Endothelial cell of umbilical vein (primary cell): ENCODE results near the gene PTOV1. TPM values are rescaled to one million over a fixed set of nuclear protein-coding genes. Genes with fewer than 3 reads are reported as not detected.

Experiments
- BruUV-seq: library from RNA; stranded (reverse); fragments of 400-500 nt; replicated peaks from 2 replicates; lab custom pipeline; 2021; lab: Mats Ljungman, UMichigan
- CTCF ChIA-PET: fragments of 300-600, 350-600 bp; sonication (Branson Sonifier 250); formaldehyde crosslinking; loops from one replicate; lab custom pipeline; 2021; ENCODE audit warnings: antibody characterized with exemption, inconsistent platforms; lab: Charles Lee
- POLR2A ChIA-PET: fragments of 300-600, 350-600 bp; sonication (Branson Sonifier 250); formaldehyde crosslinking; loops from one replicate; lab custom pipeline; 2021; ENCODE audit warnings: antibody characterized with exemption, inconsistent platforms; lab: Charles Lee
- DNase-seq: peaks from one replicate; pipeline ENCODE4 v3.0.0-alpha.2; 2011; ENCODE audit warnings: low read depth, low spot score
- FAIRE-seq: peaks from 2 replicates; lab custom pipeline; 2011; peaks lifted over from hg19 to GRCh38; lab: Jason Lieb, UNC
- H2AFZ ChIP-seq: 2 replicates; pipeline ENCODE4 v1.6.0; 2012; ENCODE audit warnings: low read depth, low read length, control low read depth, inconsistent platforms
- H3K27ac ChIP-seq: 2 replicates; pipeline ENCODE4 v1.5.1; 2011; ENCODE audit warnings: low read depth, mild to moderate bottlenecking, control low read depth, low read length, moderate library complexity; ENCODE audit not compliant: insufficient read depth
- H3K27me3 ChIP-seq, 2 experiments: 2 replicates each; pipeline versions ENCODE4 v1.6.0 to v1.6.1; 2011; ENCODE audit warnings: low read length in 2 of 2, mixed read lengths in 1 of 2; ENCODE audit not compliant: control insufficient read depth in 2 of 2, insufficient read depth in 2 of 2
- H3K36me3 ChIP-seq, 2 experiments: 2 replicates in 1 of 2; 3 replicates in 1 of 2; pipeline ENCODE4 v1.5.1; 2011; ENCODE audit warnings: low read length in 2 of 2, mild to moderate bottlenecking in 1 of 2, moderate library complexity in 1 of 2; ENCODE audit not compliant: control insufficient read depth in 2 of 2, insufficient read depth in 2 of 2; ENCODE audit errors: extremely low read depth in 1 of 2
- H3K4me1 ChIP-seq: 3 replicates; pipeline ENCODE4 v1.5.1; 2011; ENCODE audit warnings: mild to moderate bottlenecking, low read length; ENCODE audit not compliant: control insufficient read depth, insufficient read depth; ENCODE audit errors: extremely low read depth
- H3K4me2 ChIP-seq: 2 replicates; pipeline ENCODE4 v1.6.1; 2011; ENCODE audit warnings: low read length, control low read depth, mixed read lengths; ENCODE audit not compliant: insufficient read depth
- H3K4me3 ChIP-seq, 3 experiments: fragments of 200-600 bp in 1 of 3; sonication (generic), shearing (Covaris generic) in 1 of 3; replicated peaks in 1 of 3; 2 replicates each; pipeline ENCODE4 v1.5.1; 2011 to 2016; ENCODE audit warnings: control low read depth in 3 of 3, low read length in 3 of 3, mild to moderate bottlenecking in 2 of 3, inconsistent platforms in 1 of 3, low read depth in 1 of 3, moderate library complexity in 1 of 3; ENCODE audit not compliant: insufficient read depth in 1 of 3
- H3K79me2 ChIP-seq: 2 replicates; pipeline ENCODE4 v1.6.0; 2012; ENCODE audit warnings: low read length, inconsistent platforms; ENCODE audit not compliant: control insufficient read depth, insufficient read depth
- H3K9ac ChIP-seq: replicated peaks from 2 replicates; pipeline ENCODE3; 2011; ENCODE audit warnings: low read length, control low read depth; ENCODE audit not compliant: insufficient read depth; ENCODE audit errors: extremely low read depth
- H3K9me1 ChIP-seq: replicated peaks from 3 replicates; pipeline ENCODE4 v1.6.0; 2011; ENCODE audit warnings: mild to moderate bottlenecking, low read length; ENCODE audit not compliant: control insufficient read depth, insufficient read depth; ENCODE audit errors: extremely low read depth
- H3K9me3 ChIP-seq: replicated peaks from 2 replicates; pipeline ENCODE4 v1.5.1; 2012; ENCODE audit warnings: low read length, inconsistent platforms; ENCODE audit not compliant: control insufficient read depth, insufficient read depth
- H4K20me1 ChIP-seq: replicated peaks from 2 replicates; pipeline ENCODE3; 2011; ENCODE audit warnings: mild to moderate bottlenecking, low read length; ENCODE audit not compliant: control insufficient read depth, insufficient read depth; ENCODE audit errors: extremely low read depth
- CTCF ChIP-seq, 2 donors: IDR thresholded peaks; 1 replicate in 1 of 2; 2 replicates in 1 of 2; pipeline ENCODE4 v1.5.1; 2011; ENCODE audit warnings: low read length in 2 of 2, mild to moderate bottlenecking in 2 of 2, moderate library complexity in 2 of 2, control low read depth in 1 of 2, inconsistent platforms in 1 of 2, low read depth in 1 of 2; ENCODE audit not compliant: insufficient read depth in 1 of 2; ENCODE audit errors: extremely low read depth in 1 of 2
- EZH2 ChIP-seq: IDR thresholded peaks from 2 replicates; pipeline ENCODE4 v1.6.1; 2012; ENCODE audit warnings: borderline replicate concordance, low read depth, mild to moderate bottlenecking, moderate library complexity, low read length, inconsistent platforms; ENCODE audit not compliant: severe bottlenecking
- FOS ChIP-seq: IDR thresholded peaks from 2 replicates; pipeline ENCODE4 v1.6.1; 2011; ENCODE audit warnings: mild to moderate bottlenecking, low read length, moderate library complexity, borderline replicate concordance; ENCODE audit not compliant: insufficient read depth
- GATA2 ChIP-seq: IDR thresholded peaks from 2 replicates; pipeline ENCODE4 v1.7.0; 2011; ENCODE audit warnings: low read depth, mild to moderate bottlenecking, moderate library complexity, mixed read lengths, low read length; ENCODE audit not compliant: insufficient read length, insufficient read depth
- JUN ChIP-seq: IDR thresholded peaks from 2 replicates; pipeline ENCODE4 v1.6.1; 2011; ENCODE audit warnings: borderline replicate concordance, low read depth; ENCODE audit not compliant: insufficient read length, insufficient read depth
- MAX ChIP-seq: IDR thresholded peaks from 2 replicates; pipeline ENCODE4 v1.6.1; 2011; ENCODE audit not compliant: insufficient read depth, insufficient read length
- MYC ChIP-seq: IDR thresholded peaks from one replicate; pipeline ENCODE4 v1.6.1; 2011; ENCODE audit warnings: mild to moderate bottlenecking, low read depth, low read length
- POLR2A ChIP-seq: IDR thresholded peaks from 2 replicates; pipeline ENCODE4 v1.6.1; 2012; ENCODE audit warnings: low read depth, mild to moderate bottlenecking, control low read depth, low read length
- POLR2AphosphoS5 ChIP-seq: IDR thresholded peaks from 2 replicates; pipeline ENCODE4 v1.6.1; 2012; ENCODE audit warnings: low read depth, mild to moderate bottlenecking, control low read depth, low read length, moderate library complexity; ENCODE audit not compliant: insufficient read depth
- dilution Hi-C: fragments of 300-500 bp; cut with MboI; formaldehyde crosslinking; loops from one replicate; pipeline ENCODE4 v1.15.0; 2019; ENCODE audit warnings: low sequenced_read_pairs; ENCODE audit not compliant: extremely low pct_ligation_motif_present
- intact Hi-C: fragments of 100-400 bp; cut with micrococcal nuclease; formaldehyde crosslinking; loops from one replicate; pipeline ENCODE4 v1.10.0; 2022
- polyA plus RNA-seq, 4 experiments: library from polyadenylated mRNA; depleted of rRNA in 3 of 4; stranded (reverse) in 3 of 4; unstranded in 1 of 4; fragments of >200 nt; gene quantifications; 2 replicates each; pipeline versions ENCODE4 v1.2.1 to v1.2.3, GENCODE V29; 2011 to 2012; ENCODE audit warnings: missing spikeins in 1 of 4
- total RNA-seq: library from RNA; stranded (reverse); gene quantifications from 2 replicates; pipeline ENCODE4 v1.2.3, GENCODE V29; 2021

The PTOV1 gene
- total and polyA plus RNA-seq, 2 donors (not counting 3 experiments of a cell fraction or from before 2014, with no cell fraction given): 116 to 184 TPM

GRCh38 chr19:49891393-49891792 lies 40.4 kb downstream of the PTOV1 start:
- FAIRE-seq (no peak), DNase-seq (no peak)
- Histone ChIP-seq H3K79me2 (no peaks in the 10 kb centered on the region), H3K9ac (no peak overlapping the region), H3K9me1 (no peaks in the 10 kb centered on the region), H2AFZ (no peak overlapping the region), H3K27ac (no peak overlapping the region), H3K4me1 (peaks cover 5% of the 10 kb centered on the region), H3K4me3 (no peak overlapping the region), H3K36me3 (no peaks in the 10 kb centered on the region), H3K27me3 (no peaks in the 10 kb centered on the region), H3K9me3 (no peaks in the 10 kb centered on the region), H3K4me2 (no peak overlapping the region), H4K20me1 (no peaks in the 10 kb centered on the region)
- intact Hi-C loops (no loop called here), dilution Hi-C loops (no loop called here)
- BruUV-seq: no TSS peak
- TF ChIP-seq POLR2A (no peak), CTCF (IDR thresholded peaks at IDR 0.05; ENCODE audit: extremely low read depth in 1 of 2, insufficient read depth in 1 of 2, low read depth in 1 of 2, low read length in 2 of 2) (no peak), MYC (no peak), JUN (no peak), GATA2 (no peak), FOS (no peak), POLR2AphosphoS5 (no peak), EZH2 (no peak), MAX (no peak)
- POLR2A ChIA-PET: interaction anchor here (0.7 kb wide), 1 partner anchor 496 kb away, joined by 6 read pairs; no protein-coding TSS in a partner anchor
- CTCF ChIA-PET: interaction anchor here (0.6 to 0.9 kb wide), 4 partner anchors 10 to 140 kb away, joined by 3 to 4 read pairs (median 3); no protein-coding TSS in a partner anchor
